ENCODE measurements around the gene CFH. TPM values are rescaled to one million over a fixed set of nuclear protein-coding genes. Genes with fewer than 3 reads are reported as not detected.
"Not testable (repeated sequence)": the region's sequence is repeated elsewhere in the genome, so short reads cannot be mapped to it uniquely, and the experiment has no call there.

Gene CFH
- total and polyA plus RNA-seq, 10 donors, result 7.2 to 42.7 (median 14.6) TPM

DNA sequence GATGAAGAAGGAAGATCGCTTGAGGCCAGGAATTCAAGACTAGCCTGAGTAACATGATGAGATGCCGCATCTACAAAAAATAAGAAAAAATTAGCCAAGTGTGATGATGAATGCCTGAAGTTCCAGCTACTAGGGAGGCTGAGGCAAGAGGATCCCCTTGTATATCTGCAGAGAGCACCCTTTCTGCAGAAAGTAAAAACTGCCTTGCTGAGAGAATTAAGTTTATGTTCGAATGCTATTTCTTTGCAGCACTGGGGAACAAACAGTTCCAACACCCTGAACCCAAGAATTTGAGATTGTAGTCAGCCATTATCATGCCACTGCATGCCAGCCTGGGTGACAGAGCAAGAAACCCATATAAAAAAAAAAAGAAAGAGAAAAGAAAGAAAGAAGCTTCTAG, 23.0 kb upstream of the CFH start:
- no peak for DNase-seq
- no peak overlapping the region for H3K4me3 ChIP-seq
- H3K4me1 ChIP-seq, result no peaks in the 10 kb centered on the region
- no peak overlapping the region for H3K27ac ChIP-seq
- H3K9me3 ChIP-seq, result peaks cover 0 to 23% (median 15%) of the 10 kb centered on the region in 8 donors
- no peaks in the 10 kb centered on the region for H3K27me3 ChIP-seq (replicated peaks in 1 of 7)
- TF ChIP-seq, protein P1, sequence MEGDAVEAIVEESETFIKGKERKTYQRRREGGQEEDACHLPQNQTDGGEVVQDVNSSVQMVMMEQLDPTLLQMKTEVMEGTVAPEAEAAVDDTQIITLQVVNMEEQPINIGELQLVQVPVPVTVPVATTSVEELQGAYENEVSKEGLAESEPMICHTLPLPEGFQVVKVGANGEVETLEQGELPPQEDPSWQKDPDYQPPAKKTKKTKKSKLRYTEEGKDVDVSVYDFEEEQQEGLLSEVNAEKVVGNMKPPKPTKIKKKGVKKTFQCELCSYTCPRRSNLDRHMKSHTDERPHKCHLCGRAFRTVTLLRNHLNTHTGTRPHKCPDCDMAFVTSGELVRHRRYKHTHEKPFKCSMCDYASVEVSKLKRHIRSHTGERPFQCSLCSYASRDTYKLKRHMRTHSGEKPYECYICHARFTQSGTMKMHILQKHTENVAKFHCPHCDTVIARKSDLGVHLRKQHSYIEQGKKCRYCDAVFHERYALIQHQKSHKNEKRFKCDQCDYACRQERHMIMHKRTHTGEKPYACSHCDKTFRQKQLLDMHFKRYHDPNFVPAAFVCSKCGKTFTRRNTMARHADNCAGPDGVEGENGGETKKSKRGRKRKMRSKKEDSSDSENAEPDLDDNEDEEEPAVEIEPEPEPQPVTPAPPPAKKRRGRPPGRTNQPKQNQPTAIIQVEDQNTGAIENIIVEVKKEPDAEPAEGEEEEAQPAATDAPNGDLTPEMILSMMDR (IDR thresholded peaks at IDR 0.05 in 8 of 11, conservative IDR thresholded peaks at IDR 0.05 in 3 of 11), result no peak
- TF ChIP-seq POLR2AphosphoS5 (IDR thresholded peaks at IDR 0.05) (no peak), POLR2A (IDR thresholded peaks at IDR 0.05) (no peak)
- intact Hi-C loops (cut with DNase I; ENCODE audit: low total_unique reads), result no loop called here
- H3K36me3 ChIP-seq, result no peaks in the 10 kb centered on the region
- 89 to 93% (median 91%) methylated on average over 3 of the region's 3 CpGs for WGBS, 5 donors

DNA sequence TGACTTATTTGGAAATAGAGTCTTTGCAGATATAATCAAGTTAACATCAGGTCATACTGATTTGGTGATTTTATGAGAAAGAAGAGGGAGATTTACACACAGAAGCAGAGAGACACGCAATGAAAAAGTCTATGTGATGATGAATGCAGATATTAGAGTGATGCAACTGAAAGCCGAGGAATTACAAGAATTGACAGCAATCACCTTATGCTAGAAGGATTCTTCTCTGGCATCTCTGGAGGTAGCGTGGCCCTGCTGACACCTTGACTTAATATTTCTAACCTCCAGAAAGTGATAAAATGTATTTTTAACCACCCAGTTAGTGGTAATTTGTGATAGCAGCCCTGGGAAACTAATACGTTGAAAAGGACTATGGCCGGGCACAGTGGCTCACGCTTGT, 14.2 kb upstream of the CFH start:
- no peak for TF ChIP-seq POLR2A (IDR thresholded peaks at IDR 0.05)
- TF ChIP-seq, protein P1 (IDR thresholded peaks at IDR 0.05 in 8 of 11, conservative IDR thresholded peaks at IDR 0.05 in 3 of 11), result no peak
- no peak for TF ChIP-seq POLR2AphosphoS5 (IDR thresholded peaks at IDR 0.05)

DNA sequence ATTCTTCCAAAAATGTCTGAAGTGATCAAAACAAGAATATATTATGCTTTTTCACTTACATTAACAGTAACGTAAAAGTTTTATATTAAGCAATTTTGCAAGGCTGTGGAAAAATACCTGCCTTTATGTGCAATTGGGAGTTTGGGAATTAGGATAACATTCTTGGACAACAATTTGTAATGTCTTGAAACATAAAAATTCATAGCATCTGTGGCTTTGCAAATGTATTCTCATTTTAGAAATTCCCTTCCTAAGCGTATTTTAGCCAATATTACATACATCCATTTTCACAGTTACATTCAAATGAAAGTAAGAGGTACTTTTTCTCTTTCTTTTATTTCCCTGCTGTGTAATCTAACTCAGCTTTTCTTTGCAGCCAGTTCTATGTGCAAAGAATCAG, 13.4 kb upstream of the CFH start:
- Histone ChIP-seq H3K4me3 (no peak overlapping the region), H3K4me1 (no peaks in the 10 kb centered on the region), H3K27ac (no peak overlapping the region), H3K9me3 (no peaks in the 10 kb centered on the region), H3K36me3 (no peaks in the 10 kb centered on the region), H3K27me3 (replicated peaks in 1 of 7) (no peaks in the 10 kb centered on the region)
- WGBS, 5 donors, result 89 to 98% (median 91%) methylated on average over 2 of the region's 2 CpGs
- TF ChIP-seq, protein P1 (IDR thresholded peaks at IDR 0.05 in 8 of 11, conservative IDR thresholded peaks at IDR 0.05 in 3 of 11), result no peak
- no peak for TF ChIP-seq POLR2AphosphoS5 (IDR thresholded peaks at IDR 0.05)
- no peak for TF ChIP-seq POLR2A (IDR thresholded peaks at IDR 0.05)
- intact Hi-C loops (cut with DNase I; ENCODE audit: low total_unique reads), result no loop called here
- DNase-seq, result no peak

More for the DNA sequence above, 14.2 kb upstream of the CFH start:
- H3K27me3 ChIP-seq (replicated peaks in 1 of 7), result no peaks in the 10 kb centered on the region
- no peaks in the 10 kb centered on the region for H3K9me3 ChIP-seq
- H3K36me3 ChIP-seq, result no peaks in the 10 kb centered on the region
- H3K4me3 ChIP-seq, result no peak overlapping the region
- 91 to 96% (median 93%) methylated on average over 6 of the region's 6 CpGs for WGBS, 5 donors
- H3K4me1 ChIP-seq, result no peaks in the 10 kb centered on the region
- no peak overlapping the region for H3K27ac ChIP-seq
- DNase-seq, result no peak
- intact Hi-C loops (cut with DNase I; ENCODE audit: low total_unique reads), result no loop called here

DNA sequence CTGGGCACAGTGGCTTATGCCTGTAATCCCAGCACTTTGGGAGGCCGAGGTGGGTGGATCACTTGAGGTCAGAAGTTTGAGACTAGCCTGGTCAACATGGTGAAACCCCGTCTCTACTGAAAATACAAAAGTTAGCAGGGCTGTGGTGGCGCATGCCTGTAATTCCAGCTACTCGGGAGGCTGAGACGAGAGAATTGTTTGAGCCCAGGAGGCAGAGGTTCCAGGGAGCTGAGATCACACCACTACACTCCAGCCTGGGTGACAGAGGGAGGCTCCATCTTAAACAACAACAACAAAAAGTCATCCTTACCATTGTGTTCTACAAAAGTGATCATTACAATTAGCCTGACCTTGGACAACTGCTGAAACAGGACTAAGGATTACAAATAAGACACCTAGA, 12.6 kb upstream of the CFH start:
- H3K4me1 ChIP-seq; H3K4me3 ChIP-seq; H3K9me3 ChIP-seq; H3K36me3 ChIP-seq; H3K27me3 ChIP-seq (replicated peaks in 1 of 7); H3K27ac ChIP-seq; DNase-seq; intact Hi-C loops (cut with DNase I; ENCODE audit: low total_unique reads): not testable (repeated sequence)
- WGBS, 5 donors, result 55 to 92% (median 81%) methylated on average over 5 of the region's 5 CpGs

DNA sequence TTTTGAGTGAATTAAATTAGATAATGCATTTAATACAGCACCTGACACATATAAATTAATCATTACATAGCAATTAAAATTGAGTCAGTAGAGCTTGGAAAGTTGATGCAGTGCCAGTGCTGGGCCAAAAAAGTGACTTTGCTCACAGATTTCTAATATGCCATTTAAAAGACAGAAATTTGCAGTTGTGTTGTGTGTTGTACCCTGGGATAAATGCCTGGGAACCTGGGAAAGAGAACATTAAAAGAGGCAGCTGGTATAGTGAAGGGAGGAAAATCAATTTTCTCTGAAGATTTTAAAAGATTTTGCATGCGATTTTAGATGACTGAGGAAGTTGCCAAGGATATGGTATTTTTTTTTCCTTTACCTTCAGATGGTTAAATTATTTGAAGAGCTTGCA, 10.9 kb upstream of the CFH start:
- Histone ChIP-seq H3K9me3 (no peaks in the 10 kb centered on the region), H3K4me3 (no peak overlapping the region), H3K36me3 (no peaks in the 10 kb centered on the region), H3K27me3 (replicated peaks in 1 of 7) (no peaks in the 10 kb centered on the region), H3K27ac (no peak overlapping the region), H3K4me1 (no peaks in the 10 kb centered on the region)
- 67 to 86% (median 68%) methylated on average over 1 of the region's 1 CpG for WGBS, 5 donors
- TF ChIP-seq POLR2AphosphoS5 (IDR thresholded peaks at IDR 0.05) (no peak), POLR2A (IDR thresholded peaks at IDR 0.05) (no peak)
- TF ChIP-seq, protein P1 (IDR thresholded peaks at IDR 0.05 in 8 of 11, conservative IDR thresholded peaks at IDR 0.05 in 3 of 11), result no peak
- intact Hi-C loops (cut with DNase I; ENCODE audit: low total_unique reads), result no loop called here
- DNase-seq, result no peak
